Effector memory CD4-positive, alpha-beta T cell (primary cell): ENCODE measurements around the gene DIAPH2.

Source experiments
- DNase-seq, 3 donors: peaks; one replicate each; pipeline ENCODE4 v3.0.0-alpha.2; 2020
- H3K27ac ChIP-seq: 2 replicates; pipeline ENCODE4 v1.7.0; 2013; ENCODE audit warnings: mild to moderate bottlenecking, low read length, moderate library complexity; ENCODE audit not compliant: insufficient read depth, poor library complexity, severe bottlenecking
- H3K27me3 ChIP-seq: replicated peaks from 2 replicates; pipeline ENCODE4 v1.7.0; 2013; ENCODE audit warnings: mild to moderate bottlenecking, low read length; ENCODE audit not compliant: insufficient read depth, control insufficient read depth, poor library complexity, severe bottlenecking
- H3K36me3 ChIP-seq: 2 replicates; pipeline ENCODE4 v1.7.0; 2013; ENCODE audit warnings: mild to moderate bottlenecking, low read length, moderate library complexity; ENCODE audit not compliant: control insufficient read depth, insufficient read depth
- H3K4me1 ChIP-seq: 2 replicates; pipeline ENCODE4 v1.7.0; 2013; ENCODE audit warnings: low read length, mild to moderate bottlenecking; ENCODE audit not compliant: control insufficient read depth, insufficient read depth, poor library complexity, severe bottlenecking
- H3K4me3 ChIP-seq: 2 replicates; pipeline ENCODE4 v1.7.0; 2013; ENCODE audit warnings: low read length, low read depth, mild to moderate bottlenecking; ENCODE audit not compliant: insufficient read depth, poor library complexity, severe bottlenecking
- H3K9me3 ChIP-seq: 2 replicates; pipeline ENCODE4 v1.7.0; 2013; ENCODE audit warnings: mild to moderate bottlenecking, low read length, moderate library complexity; ENCODE audit not compliant: control insufficient read depth

DIAPH2 gene

GRCh38 chrX:97366237-97366636, 681.6 kb downstream of the DIAPH2 start:
- Histone ChIP-seq H3K4me3 (no peak overlapping the region), H3K36me3 (no peaks in the 10 kb centered on the region), H3K9me3 (no peaks in the 10 kb centered on the region), H3K27me3 (no peaks in the 10 kb centered on the region), H3K4me1 (no peaks in the 10 kb centered on the region), H3K27ac (no peak overlapping the region)
- DNase-seq: no peak

DNA sequence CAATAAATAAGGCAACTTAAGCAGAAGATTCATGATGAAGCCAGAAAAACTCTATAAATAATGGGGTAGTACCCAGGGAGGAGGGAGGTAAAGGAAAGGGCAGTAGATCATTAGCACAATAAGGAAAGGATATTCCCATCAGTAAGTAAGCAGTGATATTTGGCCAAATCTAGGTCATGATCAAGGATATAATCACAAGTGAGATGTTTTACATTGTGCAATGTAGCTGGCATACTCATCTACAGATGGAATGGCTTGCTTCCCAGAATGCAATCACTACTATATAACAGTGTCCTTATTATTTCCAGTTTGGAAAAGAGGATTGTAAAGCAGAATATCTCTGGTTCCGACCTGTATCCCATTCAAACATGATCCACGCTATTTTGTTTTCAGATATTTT, 682.5 kb downstream of the DIAPH2 start:
- no peaks in the 10 kb centered on the region for H3K9me3 ChIP-seq
- no peaks in the 10 kb centered on the region for H3K36me3 ChIP-seq
- no peaks in the 10 kb centered on the region for H3K4me1 ChIP-seq
- H3K4me3 ChIP-seq: no peak overlapping the region
- no peak overlapping the region for H3K27ac ChIP-seq
- H3K27me3 ChIP-seq: no peaks in the 10 kb centered on the region
- DNase-seq: no peak

DNA sequence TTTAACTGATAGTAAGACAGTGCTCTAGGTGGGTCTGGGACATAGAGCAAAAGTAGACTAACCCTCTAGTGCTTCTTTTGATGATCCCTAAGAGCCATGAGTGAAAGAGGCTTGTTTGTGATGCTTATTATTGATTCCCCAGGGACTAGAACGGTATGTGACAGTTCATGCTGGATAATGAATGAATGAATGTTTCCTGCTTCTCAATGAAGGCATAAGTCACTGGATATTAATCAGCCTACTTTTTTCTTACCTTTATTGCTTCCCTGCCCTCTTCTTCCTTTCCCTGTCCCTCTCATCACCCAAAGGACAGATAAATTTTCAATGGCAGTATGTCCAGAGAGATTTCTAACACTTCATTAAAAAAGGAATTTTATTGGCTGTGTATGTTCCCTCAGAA, 685.3 kb downstream of the DIAPH2 start:
- Histone ChIP-seq H3K9me3 (no peaks in the 10 kb centered on the region), H3K36me3 (no peaks in the 10 kb centered on the region), H3K27me3 (no peaks in the 10 kb centered on the region), H3K4me3 (no peak overlapping the region), H3K27ac (no peak overlapping the region), H3K4me1 (no peaks in the 10 kb centered on the region)
- no peak for DNase-seq

- no peaks in the 10 kb centered on the region for H3K4me1 ChIP-seq
- H3K36me3 ChIP-seq: no peaks in the 10 kb centered on the region
- H3K4me3 ChIP-seq: no peak overlapping the region
- no peaks in the 10 kb centered on the region for H3K9me3 ChIP-seq
- no peak overlapping the region for H3K27ac ChIP-seq
- DNase-seq: no peak
- no peaks in the 10 kb centered on the region for H3K27me3 ChIP-seq
Observed at GRCh38 chrX:97372001-97372766, 687.5 kb downstream of the DIAPH2 start.

DNA sequence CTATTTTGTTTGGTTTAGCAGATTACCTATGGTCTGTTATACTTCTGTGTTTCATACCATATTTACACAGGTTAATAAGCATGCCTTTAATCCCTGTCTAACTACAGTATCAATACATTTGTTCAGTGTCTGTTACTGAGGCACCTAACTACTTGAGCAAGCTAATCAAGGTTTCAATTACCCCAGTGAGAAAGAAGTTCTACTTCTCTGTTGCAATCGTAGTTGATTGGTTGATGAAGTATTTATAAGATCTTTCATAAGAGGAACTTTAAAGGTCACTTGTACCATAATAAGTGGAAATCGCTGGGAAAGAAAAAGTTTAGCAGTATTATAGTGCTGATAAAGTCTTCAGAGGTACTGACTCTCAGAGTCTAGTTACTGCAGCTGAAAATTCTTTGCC, 689.6 kb downstream of the DIAPH2 start:
- no peaks in the 10 kb centered on the region for H3K4me1 ChIP-seq
- DNase-seq: no peak

DNA sequence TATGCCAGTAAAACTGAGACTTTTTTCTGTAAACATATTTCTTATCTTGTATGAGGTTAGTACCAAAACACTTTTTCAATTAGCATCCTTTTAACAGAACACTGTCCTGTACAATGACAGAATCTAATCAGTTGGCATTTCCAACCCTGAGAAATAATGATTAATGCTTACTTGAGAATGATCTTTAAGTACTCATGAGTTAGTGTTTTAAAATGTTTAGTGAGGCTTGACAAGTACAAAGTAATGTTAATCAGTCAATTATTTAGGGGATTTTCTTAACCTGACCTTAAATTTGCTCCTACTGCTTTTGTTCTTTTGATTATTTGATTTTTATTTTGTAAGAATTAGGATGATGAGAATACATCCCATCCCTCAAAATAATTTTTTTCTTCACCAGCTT, 695.6 kb downstream of the DIAPH2 start:
- H3K4me1 ChIP-seq: no peaks in the 10 kb centered on the region
- H3K4me3 ChIP-seq: no peak overlapping the region
- H3K27ac ChIP-seq: no peak overlapping the region
- H3K36me3 ChIP-seq: no peaks in the 10 kb centered on the region
- no peak for DNase-seq
- no peaks in the 10 kb centered on the region for H3K27me3 ChIP-seq
- H3K9me3 ChIP-seq: no peaks in the 10 kb centered on the region

More for the DNA sequence above, 689.6 kb downstream of the DIAPH2 start:
- H3K36me3 ChIP-seq: no peaks in the 10 kb centered on the region
- H3K27ac ChIP-seq: no peak overlapping the region
- H3K9me3 ChIP-seq: no peaks in the 10 kb centered on the region
- H3K27me3 ChIP-seq: no peaks in the 10 kb centered on the region
- no peak overlapping the region for H3K4me3 ChIP-seq

DNA sequence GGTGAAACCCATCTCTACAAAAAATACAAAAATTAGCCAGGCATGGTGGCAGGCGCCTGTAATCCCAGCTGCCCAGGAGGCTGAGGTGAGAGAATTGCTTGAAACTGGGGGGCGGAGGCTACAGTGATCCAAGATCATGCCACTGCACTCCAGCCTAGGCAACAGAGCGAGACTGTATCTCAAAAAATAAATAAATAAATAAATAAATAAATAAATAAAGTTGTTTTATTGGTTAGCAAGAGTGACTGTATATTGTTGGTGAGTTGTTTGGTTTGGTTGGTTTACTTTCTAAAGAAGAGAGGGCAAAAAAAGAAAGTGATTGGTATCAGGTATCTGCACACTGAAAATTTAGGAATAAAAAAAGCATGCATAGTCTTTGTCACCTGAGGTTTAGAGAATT, 700.0 kb downstream of the DIAPH2 start:
- DNase-seq: no peak
- H3K27ac ChIP-seq: no peak overlapping the region
- H3K9me3 ChIP-seq: no peaks in the 10 kb centered on the region
- H3K36me3 ChIP-seq: no peaks in the 10 kb centered on the region
- H3K27me3 ChIP-seq: no peaks in the 10 kb centered on the region
- no peak overlapping the region for H3K4me3 ChIP-seq
- no peaks in the 10 kb centered on the region for H3K4me1 ChIP-seq

- Histone ChIP-seq H3K27me3 (no peaks in the 10 kb centered on the region), H3K27ac (no peak overlapping the region), H3K36me3 (no peaks in the 10 kb centered on the region), H3K4me1 (no peaks in the 10 kb centered on the region), H3K9me3 (no peaks in the 10 kb centered on the region), H3K4me3 (no peak overlapping the region)
- no peak for DNase-seq
Observed at GRCh38 chrX:97387004-97387403, 702.4 kb downstream of the DIAPH2 start.

DNA sequence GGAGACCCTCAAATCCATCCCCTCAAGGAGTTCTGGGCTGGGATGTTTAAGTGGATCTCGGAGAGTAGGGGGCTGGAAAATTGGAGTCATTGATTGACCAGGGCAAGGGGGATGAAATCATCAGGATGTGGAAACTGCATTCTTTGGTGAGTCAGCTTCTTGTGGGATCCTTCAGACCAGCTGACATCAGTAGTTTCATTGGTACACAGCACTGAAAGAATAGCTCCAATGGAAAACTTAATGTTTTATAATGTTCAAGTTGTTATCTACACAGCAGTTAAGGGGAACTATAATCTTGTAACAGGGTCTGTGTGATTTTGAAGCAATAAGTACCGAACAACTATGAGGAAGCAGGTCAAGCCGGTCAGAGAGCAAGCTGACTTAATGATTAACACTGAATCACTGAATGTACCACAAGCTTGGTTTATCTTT, 705.1 kb downstream of the DIAPH2 start:
- no peaks in the 10 kb centered on the region for H3K36me3 ChIP-seq
- no peaks in the 10 kb centered on the region for H3K9me3 ChIP-seq
- H3K27me3 ChIP-seq: no peaks in the 10 kb centered on the region
- no peaks in the 10 kb centered on the region for H3K4me1 ChIP-seq
- no peak for DNase-seq
- H3K4me3 ChIP-seq: no peak overlapping the region
- H3K27ac ChIP-seq: no peak overlapping the region

GRCh38 chrX:97397371-97397770, 712.7 kb downstream of the DIAPH2 start:
- no peaks in the 10 kb centered on the region for H3K9me3 ChIP-seq
- no peaks in the 10 kb centered on the region for H3K27me3 ChIP-seq
- H3K27ac ChIP-seq: no peak overlapping the region
- no peak overlapping the region for H3K4me3 ChIP-seq
- H3K4me1 ChIP-seq: no peaks in the 10 kb centered on the region
- DNase-seq: no peak
- no peaks in the 10 kb centered on the region for H3K36me3 ChIP-seq
